OCI-LY1 (cell line): Measurements from ENCODE around the gene CSK.

Source experiments
- EZH2 ChIP-seq: fragments of 200-600 bp; sonication (generic), shearing (Covaris generic); IDR thresholded peaks from 2 replicates; pipeline ENCODE4 v1.8.0; 2017; ENCODE audit warnings: borderline replicate concordance, mixed run types, mild to moderate bottlenecking, antibody characterized with exemption, low read length, moderate library complexity, mixed read lengths
- TF ChIP-seq, protein P1 (sequence below): fragments of 200-600 bp; sonication (generic), shearing (Covaris generic); IDR thresholded peaks from 2 replicates; pipeline ENCODE4 v1.5.1; 2017; ENCODE audit warnings: mild to moderate bottlenecking, antibody characterized with exemption, low read length, moderate library complexity, mixed read lengths

DNA sequence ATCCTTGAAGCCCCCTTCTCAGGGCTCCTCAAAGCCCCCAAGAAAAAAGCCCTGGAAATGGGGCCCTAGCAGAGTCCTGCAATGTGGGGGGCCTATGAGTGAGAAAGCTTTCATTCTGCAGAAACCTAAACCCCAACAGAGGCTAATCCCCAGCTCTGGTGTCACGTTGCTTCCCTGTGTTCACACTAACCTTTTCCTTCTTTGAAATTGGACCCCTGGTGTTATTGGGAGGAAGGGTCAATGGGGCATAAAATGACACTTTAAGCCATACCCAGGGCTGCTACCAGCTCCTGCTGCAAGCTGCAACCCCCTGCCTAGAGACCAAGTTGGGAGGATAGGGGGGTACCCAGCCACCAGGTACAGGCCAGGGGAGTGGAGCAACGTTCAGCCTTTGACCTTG lies 31.1 kb upstream of the CSK start:
- TF ChIP-seq, protein P1, sequence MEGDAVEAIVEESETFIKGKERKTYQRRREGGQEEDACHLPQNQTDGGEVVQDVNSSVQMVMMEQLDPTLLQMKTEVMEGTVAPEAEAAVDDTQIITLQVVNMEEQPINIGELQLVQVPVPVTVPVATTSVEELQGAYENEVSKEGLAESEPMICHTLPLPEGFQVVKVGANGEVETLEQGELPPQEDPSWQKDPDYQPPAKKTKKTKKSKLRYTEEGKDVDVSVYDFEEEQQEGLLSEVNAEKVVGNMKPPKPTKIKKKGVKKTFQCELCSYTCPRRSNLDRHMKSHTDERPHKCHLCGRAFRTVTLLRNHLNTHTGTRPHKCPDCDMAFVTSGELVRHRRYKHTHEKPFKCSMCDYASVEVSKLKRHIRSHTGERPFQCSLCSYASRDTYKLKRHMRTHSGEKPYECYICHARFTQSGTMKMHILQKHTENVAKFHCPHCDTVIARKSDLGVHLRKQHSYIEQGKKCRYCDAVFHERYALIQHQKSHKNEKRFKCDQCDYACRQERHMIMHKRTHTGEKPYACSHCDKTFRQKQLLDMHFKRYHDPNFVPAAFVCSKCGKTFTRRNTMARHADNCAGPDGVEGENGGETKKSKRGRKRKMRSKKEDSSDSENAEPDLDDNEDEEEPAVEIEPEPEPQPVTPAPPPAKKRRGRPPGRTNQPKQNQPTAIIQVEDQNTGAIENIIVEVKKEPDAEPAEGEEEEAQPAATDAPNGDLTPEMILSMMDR: no peak
- no peak for TF ChIP-seq EZH2
